GM12874 (cell line): Measurements from ENCODE around the gene DYNLT2B.

Source experiments
- CTCF ChIP-seq: IDR thresholded peaks from 2 replicates; pipeline ENCODE4 v1.5.1; 2011; ENCODE audit warnings: low read depth, mild to moderate bottlenecking, control low read depth, low read length, moderate library complexity; ENCODE audit not compliant: insufficient read depth

Gene DYNLT2B

GRCh38 chr3:196339044-196339443 lies 21.0 kb upstream of the DYNLT2B start:
- TF ChIP-seq CTCF: no peak

- no peak for TF ChIP-seq CTCF
Measured at GRCh38 chr3:196336319-196337145, 18.5 kb upstream of the DYNLT2B start.

GRCh38 chr3:196335503-196335948 lies 17.5 kb upstream of the DYNLT2B start:
- TF ChIP-seq CTCF: no peak

- no peak for TF ChIP-seq CTCF
Measured at GRCh38 chr3:196334982-196335381, 16.9 kb upstream of the DYNLT2B start.

GRCh38 chr3:196332168-196332567 lies 14.1 kb upstream of the DYNLT2B start:
- TF ChIP-seq CTCF: no peak

- no peak for TF ChIP-seq CTCF
Measured at GRCh38 chr3:196327405-196327804, 9.4 kb upstream of the DYNLT2B start.

GRCh38 chr3:196326936-196327335 lies 8.9 kb upstream of the DYNLT2B start:
- no peak for TF ChIP-seq CTCF
